HFFc6 (cell line): ENCODE data around the gene IQCH. TPM values are rescaled to one million over a fixed set of nuclear protein-coding genes. Genes with fewer than 3 reads are reported as not detected.

Source experiments
- DNase-seq: peaks from one replicate; pipeline ENCODE4 v3.0.0-alpha.2; 2018
- H3K27ac Mint-ChIP-seq: 2 replicates; pipeline ENCODE4 v1.8.0; 2020; ENCODE audit warnings: mild to moderate bottlenecking, mixed read lengths
- H3K27me3 Mint-ChIP-seq: 2 replicates; pipeline ENCODE4 v1.8.0; 2021; ENCODE audit warnings: mild to moderate bottlenecking, moderate library complexity, mixed read lengths; ENCODE audit not compliant: insufficient read depth
- H3K36me3 Mint-ChIP-seq: 2 replicates; pipeline ENCODE4 v1.8.0; 2021; ENCODE audit warnings: low read depth, mixed read lengths
- H3K4me1 Mint-ChIP-seq: 2 replicates; pipeline ENCODE4 v1.8.0; 2020; ENCODE audit warnings: low read depth, mixed read lengths
- H3K4me3 Mint-ChIP-seq: 2 replicates; pipeline ENCODE4 v1.8.0; 2020; ENCODE audit warnings: mild to moderate bottlenecking, moderate library complexity, mixed read lengths
- H3K9me3 Mint-ChIP-seq: 2 replicates; pipeline ENCODE4 v1.8.0; 2020; ENCODE audit warnings: mild to moderate bottlenecking, mixed read lengths
- total RNA-seq, 6 experiments: library from RNA; stranded (reverse); fragmentation: NEBNext Ultra II Directional; extraction: Animal tissue kit (Norgen Biotek cat#: 25700); gene quantifications; 2 replicates in 1 of 6; 3 replicates in 5 of 6; pipeline ENCODE4 v1.2.3, GENCODE V29; 2021
- TF ChIP-seq, protein P1 (sequence below): fragments of 200-600 bp; sonication (generic); IDR thresholded peaks from 2 replicates; pipeline ENCODE4 v1.5.0; 2021; ENCODE audit warnings: antibody characterized with exemption, mild to moderate bottlenecking

IQCH gene
- total RNA-seq, 6 experiments from 2014 or later, result 1.1 to 2.2 (median 1.5) TPM

DNA sequence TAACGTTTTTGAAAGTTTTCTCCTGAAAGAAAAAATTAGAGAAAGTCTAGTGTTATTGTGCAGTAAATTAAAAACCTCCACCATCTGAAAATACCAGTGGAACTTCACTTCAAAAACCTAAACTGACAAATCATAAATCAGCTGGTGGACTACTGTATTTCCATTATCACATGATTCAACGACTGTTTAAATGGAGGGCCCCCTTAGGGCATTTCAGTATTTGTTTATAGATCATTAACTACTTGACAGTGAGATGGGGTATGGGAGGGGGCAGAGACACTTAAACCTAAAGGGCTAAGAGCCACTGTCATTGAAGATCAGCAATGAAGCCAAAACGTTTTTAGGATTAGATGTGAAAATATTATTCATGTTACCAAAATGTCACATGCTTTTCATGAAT is 257.6 kb downstream of the IQCH start:
- TF ChIP-seq, protein P1, sequence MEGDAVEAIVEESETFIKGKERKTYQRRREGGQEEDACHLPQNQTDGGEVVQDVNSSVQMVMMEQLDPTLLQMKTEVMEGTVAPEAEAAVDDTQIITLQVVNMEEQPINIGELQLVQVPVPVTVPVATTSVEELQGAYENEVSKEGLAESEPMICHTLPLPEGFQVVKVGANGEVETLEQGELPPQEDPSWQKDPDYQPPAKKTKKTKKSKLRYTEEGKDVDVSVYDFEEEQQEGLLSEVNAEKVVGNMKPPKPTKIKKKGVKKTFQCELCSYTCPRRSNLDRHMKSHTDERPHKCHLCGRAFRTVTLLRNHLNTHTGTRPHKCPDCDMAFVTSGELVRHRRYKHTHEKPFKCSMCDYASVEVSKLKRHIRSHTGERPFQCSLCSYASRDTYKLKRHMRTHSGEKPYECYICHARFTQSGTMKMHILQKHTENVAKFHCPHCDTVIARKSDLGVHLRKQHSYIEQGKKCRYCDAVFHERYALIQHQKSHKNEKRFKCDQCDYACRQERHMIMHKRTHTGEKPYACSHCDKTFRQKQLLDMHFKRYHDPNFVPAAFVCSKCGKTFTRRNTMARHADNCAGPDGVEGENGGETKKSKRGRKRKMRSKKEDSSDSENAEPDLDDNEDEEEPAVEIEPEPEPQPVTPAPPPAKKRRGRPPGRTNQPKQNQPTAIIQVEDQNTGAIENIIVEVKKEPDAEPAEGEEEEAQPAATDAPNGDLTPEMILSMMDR, result no peak
- Mint-ChIP-seq H3K4me3 (no peak overlapping the region; the same call in 1 of the 2 replicates), H3K27ac (peak overlapping the region; percentile 89; the same call in 1 of the 2 replicates), H3K9me3 (no peaks in the 10 kb centered on the region), H3K36me3 (peaks cover 29% of the 10 kb centered on the region), H3K4me1 (peaks cover 43% of the 10 kb centered on the region), H3K27me3 (no peaks in the 10 kb centered on the region)
- no peak for DNase-seq

GRCh38 chr15:67512933-67513714 is 258.5 kb downstream of the IQCH start:
- TF ChIP-seq, protein P1, result no peak
- peaks cover 40% of the 10 kb centered on the region for H3K4me1 Mint-ChIP-seq
- H3K36me3 Mint-ChIP-seq, result peaks cover 32% of the 10 kb centered on the region
- H3K4me3 Mint-ChIP-seq, result no peak overlapping the region
- 0 out of 2 replicates have a peak overlapping the region, but pooled peaks have one; percentile 89 for H3K27ac Mint-ChIP-seq
- H3K27me3 Mint-ChIP-seq, result no peaks in the 10 kb centered on the region
- no peak for DNase-seq
- no peaks in the 10 kb centered on the region for H3K9me3 Mint-ChIP-seq

GRCh38 chr15:67515090-67515489 is 260.5 kb downstream of the IQCH start:
- peaks cover 25% of the 10 kb centered on the region for H3K4me1 Mint-ChIP-seq
- no peaks in the 10 kb centered on the region for H3K27me3 Mint-ChIP-seq
- no peak overlapping the region for H3K27ac Mint-ChIP-seq
- peaks cover 36% of the 10 kb centered on the region for H3K36me3 Mint-ChIP-seq
- TF ChIP-seq, protein P1, result no peak
- H3K4me3 Mint-ChIP-seq, result no peak overlapping the region
- H3K9me3 Mint-ChIP-seq, result no peaks in the 10 kb centered on the region
- DNase-seq, result no peak

- H3K4me3 Mint-ChIP-seq, result no peak overlapping the region
- peaks cover 36% of the 10 kb centered on the region for H3K36me3 Mint-ChIP-seq
- no peaks in the 10 kb centered on the region for H3K27me3 Mint-ChIP-seq
- TF ChIP-seq, protein P1, result no peak
- no peak overlapping the region for H3K27ac Mint-ChIP-seq
- H3K4me1 Mint-ChIP-seq, result peaks cover 24% of the 10 kb centered on the region
- DNase-seq, result no peak
- no peaks in the 10 kb centered on the region for H3K9me3 Mint-ChIP-seq
These were observed 261.0 kb downstream of the IQCH start for GRCh38 chr15:67515557-67515956.

DNA sequence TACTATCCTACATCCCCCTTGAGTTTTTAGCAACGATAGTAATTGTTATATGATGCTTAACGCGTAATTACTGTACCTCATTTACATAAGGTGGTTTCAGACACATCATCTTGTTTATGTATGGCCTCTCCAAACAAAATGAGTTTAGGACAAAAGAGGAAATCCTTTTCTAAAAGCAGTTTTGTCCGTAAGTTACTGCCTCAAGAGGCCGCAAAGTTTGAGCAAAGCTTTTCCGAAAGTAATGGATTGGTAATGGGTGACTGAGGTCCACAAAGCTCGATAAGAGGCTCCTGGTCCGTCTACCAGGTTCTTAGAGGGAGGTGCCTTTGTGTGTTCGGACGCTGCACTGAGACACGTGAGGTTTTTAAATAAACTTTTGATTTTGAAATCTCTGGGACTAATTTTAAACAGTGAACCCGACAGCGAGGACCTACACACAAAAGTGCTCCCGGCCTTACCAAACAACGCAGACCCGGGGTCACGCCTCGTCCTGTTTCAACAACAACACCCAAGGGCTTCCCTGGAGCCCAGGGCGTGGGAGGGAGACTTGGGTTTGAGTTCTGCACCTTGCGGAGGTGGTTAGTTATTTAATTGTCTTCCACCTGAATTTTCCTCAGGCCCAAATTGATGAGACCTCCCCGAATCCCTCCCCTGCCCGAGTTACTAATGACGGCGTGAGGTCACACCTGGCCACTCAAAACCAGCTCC is 265.9 kb downstream of the IQCH start:
- H3K4me3 Mint-ChIP-seq, result peak overlapping the region; percentile 88
- H3K27ac Mint-ChIP-seq, result peak overlapping the region; percentile 76
- no peaks in the 10 kb centered on the region for H3K27me3 Mint-ChIP-seq
- H3K36me3 Mint-ChIP-seq, result peaks cover 12% of the 10 kb centered on the region; the same call in 1 of the 2 replicates
- no peak for DNase-seq
- TF ChIP-seq, protein P1, result no peak
- H3K4me1 Mint-ChIP-seq, result peaks cover 31% of the 10 kb centered on the region
- H3K9me3 Mint-ChIP-seq, result no peaks in the 10 kb centered on the region
